ENCODE results near the gene ATP8B3.

- TF ChIP-seq CTCF (optimal IDR thresholded peaks at IDR 0.05 in 1 of 3, IDR thresholded peaks at IDR 0.05 in 1 of 3, conservative IDR thresholded peaks at IDR 0.05 in 1 of 3; ENCODE audit: extremely low read depth in 1 of 3, insufficient read depth in 2 of 3, low read length in 3 of 3) (no peak), EZH2 (IDR thresholded peaks at IDR 0.05; ENCODE audit: low read length) (no peak)
These were observed 21.5 kb upstream of the ATP8B3 start for GRCh38 chr19:1833540-1833939.
